Adipose tissue (tissue), 3 donors: ENCODE measurements around the gene ERP27. TPM values are rescaled to one million over a fixed set of nuclear protein-coding genes. Genes with fewer than 3 reads are reported as not detected.
A peak's percentile ranks its signal among the peaks of the same experiment; 100 is the strongest.

Source experiments
- H3K27ac ChIP-seq: one replicate; pipeline ENCODE4 v1.5.1; 2013; ENCODE audit warnings: low read depth, low read length
- WGBS, 3 donors: extraction: QIAGEN DNeasy Blood & Tissue Kit; methylation state at CpG; one replicate each; pipeline ENCODE4 v1.1.7; 2013; 5-methylcytosine and 5-hydroxymethylcytosine counted together
- polyA plus RNA-seq, 3 donors: library from polyadenylated mRNA; stranded (reverse); fragments of 200-250 nt; gene quantifications; one replicate each; pipeline ENCODE4 v1.2.3, GENCODE V29; 2013
- donor health status: healthy with polysubstance abuse.
- donor health status: Bipolar disorder and iron deficiency.
- donor health status: healthy.

Gene ERP27
- polyA plus RNA-seq, 3 donors: 0.21 to 44.0 (median 1.1) TPM

DNA sequence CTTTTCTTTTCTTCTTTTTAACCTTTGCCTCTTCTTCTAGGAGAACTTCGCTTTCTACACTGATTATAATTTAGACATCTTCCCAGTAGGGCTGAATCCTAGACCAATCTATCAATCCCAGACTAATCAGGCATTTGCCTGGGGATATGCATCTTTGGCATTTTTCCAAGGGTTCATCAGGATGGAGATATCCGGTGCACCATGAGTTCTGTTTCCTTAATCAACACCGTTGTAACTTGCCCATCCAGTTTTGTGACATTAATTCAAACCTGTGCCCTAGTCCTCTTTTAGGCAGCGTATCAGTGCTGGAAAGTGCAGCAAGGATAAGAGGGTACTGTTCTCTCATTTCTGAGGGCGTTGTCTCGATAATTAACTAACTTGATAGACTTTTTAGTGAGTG is 52.1 kb downstream of the ERP27 start:
- WGBS, 3 donors: 52 to 60% (median 57%) methylated on average over 6 of the region's 6 CpGs
- peak overlapping the region; percentile 6 for H3K27ac ChIP-seq

DNA sequence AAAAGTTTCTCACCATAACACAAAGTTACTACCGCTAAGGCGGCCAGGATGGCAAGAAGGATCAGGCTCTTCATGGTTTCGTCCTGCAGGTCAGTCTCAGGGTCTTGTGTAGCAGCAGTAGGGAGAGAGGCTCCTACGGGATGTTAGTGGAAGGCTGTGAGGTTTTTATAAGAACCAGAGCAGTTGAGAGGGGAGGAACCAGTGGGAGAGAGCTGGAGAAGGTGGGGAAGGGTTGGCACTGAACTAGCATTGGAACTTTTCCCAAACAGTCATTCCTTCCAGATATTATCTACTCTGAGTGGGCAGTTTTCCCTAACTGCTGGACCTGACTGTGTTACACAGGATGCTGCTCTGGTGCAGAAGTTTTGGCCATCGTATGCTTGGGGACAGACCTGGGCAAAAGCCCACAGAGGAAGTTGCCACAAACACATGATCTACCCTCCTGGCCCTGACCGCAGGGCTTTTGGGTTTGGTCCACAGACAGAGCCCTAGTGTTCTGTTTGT is 52.6 kb downstream of the ERP27 start, which contains the start of gene MGP:
MGP (minus strand) TSS at position 137 of the 504 bp plus-strand sequence; CDS start at position 74, 63 bp downstream.
- 18 to 59% (median 21%) methylated on average over 6 of the region's 6 CpGs for WGBS, 3 donors
- peak within 1 kb of the TSS; percentile 6 for H3K27ac ChIP-seq

DNA sequence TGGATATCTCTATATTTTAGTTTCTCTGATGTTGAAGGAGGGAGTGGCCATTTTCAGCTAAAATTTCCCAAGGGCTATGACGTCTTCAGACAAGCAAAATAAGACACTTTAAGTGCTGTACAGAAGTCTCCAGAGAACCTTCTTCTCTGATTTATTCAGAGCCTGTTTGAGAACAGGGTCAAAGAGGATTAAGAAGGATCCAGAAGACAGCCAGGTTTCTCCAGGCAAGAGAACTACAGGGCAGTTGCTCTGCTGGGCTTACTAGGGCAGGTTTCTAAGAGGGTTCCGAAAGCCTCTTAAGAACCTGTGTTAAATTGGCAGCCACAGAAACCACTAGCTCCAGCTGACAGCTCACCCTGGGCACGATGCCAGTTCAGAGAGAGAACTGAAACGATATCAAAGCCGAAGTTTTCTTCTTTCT is 53.9 kb downstream of the ERP27 start:
- no peak overlapping the region for H3K27ac ChIP-seq
- WGBS, 3 donors: 1% methylated on average over 5 of the region's 5 CpGs

DNA sequence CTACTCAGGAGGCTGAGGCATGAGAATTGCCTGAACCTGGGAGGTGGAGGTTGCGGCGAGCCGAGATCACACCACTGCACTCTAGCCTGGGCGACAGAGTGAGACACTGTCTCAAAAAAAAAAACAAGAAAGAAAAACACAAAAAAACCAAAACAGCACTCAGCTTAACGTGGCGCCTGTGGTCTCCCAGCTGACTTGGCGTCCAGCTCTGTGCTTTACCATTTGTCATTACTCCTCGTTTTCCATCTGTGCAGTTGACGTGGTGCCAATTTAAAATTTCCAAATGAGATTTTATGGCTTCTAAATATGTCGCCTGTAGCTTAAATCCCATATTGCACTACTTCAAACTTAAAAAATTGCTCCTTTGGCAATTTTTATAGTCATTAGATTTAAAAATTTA is 54.7 kb downstream of the ERP27 start:
- no peak overlapping the region for H3K27ac ChIP-seq
- 55 to 83% (median 64%) methylated on average over 10 of the region's 10 CpGs for WGBS, 3 donors

DNA sequence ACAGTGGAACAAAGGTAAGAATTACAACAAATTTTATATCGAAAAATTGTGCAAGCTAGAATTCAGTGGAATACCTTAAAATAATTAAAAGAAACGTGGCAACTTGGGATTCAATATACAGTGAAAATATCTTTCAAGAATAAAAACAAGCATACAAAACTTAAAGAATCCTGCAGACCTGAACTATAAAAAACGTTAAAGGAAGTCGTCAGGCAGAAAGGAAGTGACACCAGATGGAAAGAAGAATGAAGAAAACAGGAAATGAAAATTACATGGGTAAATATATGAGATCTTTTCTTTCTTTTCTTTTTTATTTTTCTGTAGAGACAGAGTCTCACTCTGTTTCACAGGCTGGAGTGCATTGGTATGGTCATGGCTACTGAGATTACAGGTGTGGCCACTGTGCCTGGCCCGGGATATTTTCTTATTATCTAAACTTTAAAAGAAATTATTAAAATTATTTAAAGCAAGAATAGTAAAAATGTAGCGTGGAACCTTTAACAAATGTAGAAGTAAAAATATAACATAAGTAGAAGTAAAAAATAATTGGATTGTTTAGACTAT is 57.4 kb downstream of the ERP27 start:
- no peak overlapping the region for H3K27ac ChIP-seq
- WGBS, 3 donors: 66 to 86% (median 69%) methylated on average over 6 of the region's 6 CpGs

DNA sequence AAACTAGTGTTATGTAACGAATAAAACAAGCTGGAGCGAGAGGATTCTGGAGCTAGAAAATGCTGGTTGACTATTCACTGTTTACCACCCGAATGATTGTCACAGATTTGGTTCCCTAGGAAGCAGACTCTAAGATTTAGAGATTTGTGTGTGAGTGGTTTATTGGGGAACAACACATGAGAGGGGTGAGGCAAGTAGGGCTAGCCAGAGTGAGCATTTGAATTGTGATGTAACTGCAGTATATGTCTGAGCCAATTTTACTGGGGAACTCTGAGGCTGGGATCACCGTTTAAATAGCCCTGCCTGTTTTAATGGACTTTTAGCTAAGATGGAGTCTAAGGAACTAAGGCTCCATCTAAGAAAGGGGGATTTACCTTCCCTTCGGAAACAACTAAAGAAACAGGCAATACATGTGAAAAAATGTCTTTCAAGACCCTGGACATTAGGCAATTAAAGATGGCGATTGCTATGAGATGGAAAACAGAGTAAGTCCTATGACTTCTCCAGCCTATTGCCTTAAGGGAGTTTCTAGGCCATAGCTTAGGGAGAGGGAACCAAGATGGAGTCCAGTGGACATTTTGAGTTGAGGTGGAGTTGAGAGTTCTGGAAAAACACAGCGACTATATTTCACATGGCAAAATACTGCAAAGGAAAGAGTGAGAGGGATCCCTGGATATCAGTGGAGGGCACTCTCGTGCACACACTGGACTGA is 59.0 kb downstream of the ERP27 start:
- H3K27ac ChIP-seq: no peak overlapping the region
- 85 to 89% (median 89%) methylated on average over 8 of the region's 8 CpGs for WGBS, 3 donors

DNA sequence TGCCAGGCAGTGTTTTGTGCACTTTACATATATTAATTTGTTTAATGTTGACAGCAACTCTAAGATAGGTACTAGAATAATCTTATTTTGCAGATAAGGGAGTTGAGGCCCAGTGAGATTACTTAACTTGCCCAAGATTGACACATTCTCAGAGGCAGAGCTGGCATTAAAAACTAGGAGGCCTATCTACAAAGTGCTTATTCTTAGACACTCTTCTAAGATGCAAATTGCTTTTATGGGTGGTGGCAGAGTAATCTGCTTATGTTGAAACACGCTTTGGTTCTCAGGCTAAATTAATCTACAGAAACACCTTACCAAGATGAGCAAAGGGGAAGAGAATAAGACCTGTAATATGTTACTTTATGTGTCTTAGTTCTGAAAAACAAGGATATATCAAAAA is 59.8 kb downstream of the ERP27 start:
- 88 to 97% (median 90%) methylated on average over 1 of the region's 1 CpG for WGBS, 3 donors
- no peak overlapping the region for H3K27ac ChIP-seq

DNA sequence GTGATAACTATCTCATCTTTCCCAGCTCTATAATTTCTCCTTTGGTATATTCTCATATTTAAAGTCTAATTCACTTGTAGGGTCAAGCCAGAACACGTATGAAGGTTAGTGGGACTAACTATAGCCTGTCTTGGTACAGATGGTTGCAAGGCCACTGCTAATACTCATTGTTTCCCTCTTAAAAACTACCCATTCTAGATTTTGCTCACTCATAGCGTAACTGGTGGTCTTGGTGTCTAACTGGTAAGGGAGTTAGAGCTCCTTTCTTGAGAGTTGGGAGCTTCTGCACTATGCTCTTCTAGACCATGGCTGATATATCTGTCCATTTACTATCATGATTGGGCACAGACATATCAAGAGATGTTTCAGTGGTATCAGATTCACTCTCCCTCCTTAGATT is 61.5 kb downstream of the ERP27 start:
- H3K27ac ChIP-seq: no peak overlapping the region

DNA sequence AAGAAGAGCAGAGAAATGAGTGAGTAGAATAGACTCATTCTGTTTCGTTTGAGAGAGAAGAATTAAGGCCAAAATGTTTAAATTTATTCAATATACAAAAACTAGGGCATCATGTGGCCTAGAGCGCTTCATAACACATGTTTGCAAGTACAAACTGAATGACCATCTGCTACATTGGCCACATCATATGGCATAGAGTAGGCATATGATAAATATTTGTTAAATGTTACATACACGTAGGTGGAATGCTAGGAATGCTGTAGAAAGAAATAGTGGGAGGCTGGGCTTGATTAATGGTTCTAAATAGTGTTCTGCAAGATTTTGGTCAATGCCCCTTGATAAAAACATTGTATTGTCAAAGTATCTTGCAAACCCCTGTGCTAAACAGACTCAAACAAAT is 63.5 kb downstream of the ERP27 start:
- H3K27ac ChIP-seq: no peak overlapping the region
- WGBS, 3 donors: 64 to 77% (median 72%) methylated on average over 3 of the region's 3 CpGs

More for the DNA sequence above, 61.5 kb downstream of the ERP27 start:
- 45 to 95% (median 93%) methylated on average over 2 of the region's 2 CpGs for WGBS, 3 donors

DNA sequence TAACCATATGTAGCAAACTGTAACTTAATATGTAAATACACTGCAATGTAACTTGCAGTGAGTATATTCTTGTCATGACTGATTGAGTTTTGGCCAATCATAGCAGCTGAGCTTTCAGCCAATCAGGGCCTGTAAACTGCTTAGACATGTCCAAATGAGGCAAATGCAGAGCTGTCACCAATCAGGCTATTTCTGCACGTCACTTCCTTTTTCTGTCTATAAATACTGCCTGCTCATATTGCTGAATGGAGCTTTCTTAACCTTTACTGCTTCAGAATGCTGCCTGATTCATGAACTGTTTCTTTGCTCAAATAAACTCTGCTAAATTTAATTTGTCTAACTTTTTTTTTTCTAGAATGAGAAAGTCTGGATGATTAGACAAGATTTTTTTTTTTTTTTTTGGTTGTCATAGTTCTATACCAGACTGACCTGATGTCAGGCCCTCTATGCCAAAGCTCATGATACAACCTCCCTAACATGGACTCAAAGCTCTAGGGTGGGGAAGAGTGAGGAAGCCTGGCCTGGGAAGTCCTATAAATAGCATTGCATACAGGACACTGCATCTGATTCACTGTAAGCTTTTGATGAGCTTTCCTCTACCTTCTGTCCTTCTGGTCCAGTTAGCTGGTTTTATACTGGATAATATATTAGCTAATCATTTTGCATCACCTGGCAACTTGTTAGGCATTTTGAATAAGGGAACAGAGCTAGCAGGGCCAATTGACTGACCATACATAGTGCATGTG is 64.7 kb downstream of the ERP27 start:
- H3K27ac ChIP-seq: no peak overlapping the region
- WGBS, 3 donors: 60 to 67% (median 67%) methylated on average over 1 of the region's 1 CpG

DNA sequence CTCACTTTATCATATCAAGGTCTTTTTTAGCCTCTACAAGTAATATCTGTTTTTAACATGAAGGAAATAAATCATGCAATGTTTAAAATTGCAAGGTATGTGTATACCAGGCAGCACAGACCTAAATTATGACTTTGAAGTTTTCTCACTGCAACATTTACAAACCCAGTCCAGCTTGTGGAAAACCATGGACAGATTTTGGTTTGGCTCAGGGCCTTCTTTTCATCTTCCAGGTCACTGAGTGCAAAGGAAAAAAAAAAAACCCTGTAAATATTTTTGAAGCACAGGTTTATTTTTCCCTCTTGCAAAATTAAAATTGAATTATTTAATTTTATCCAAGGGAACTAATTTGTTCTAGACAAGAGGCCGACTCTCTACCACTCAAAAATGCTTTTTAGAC is 66.5 kb downstream of the ERP27 start:
- 83 to 92% (median 90%) methylated on average over 1 of the region's 1 CpG for WGBS, 3 donors
- H3K27ac ChIP-seq: no peak overlapping the region

DNA sequence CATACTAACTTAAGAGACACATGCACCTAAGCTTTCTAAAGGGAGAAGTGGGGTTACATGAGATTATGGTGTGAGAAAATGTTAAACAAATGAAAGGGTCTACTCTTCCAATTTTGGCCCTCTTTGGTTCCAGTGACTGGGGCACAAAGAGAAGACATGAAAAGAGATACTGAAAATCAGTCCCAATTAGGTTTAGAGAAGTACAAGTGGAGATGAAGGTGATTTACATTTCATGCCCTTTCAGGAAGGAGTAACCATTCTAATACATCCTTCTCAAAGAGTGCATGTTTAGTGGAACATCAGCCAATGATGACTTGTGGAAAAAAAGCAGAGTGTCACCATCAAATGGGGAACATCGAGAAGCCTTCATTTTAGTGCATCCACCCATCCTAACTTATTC is 67.1 kb downstream of the ERP27 start:
- no peak overlapping the region for H3K27ac ChIP-seq
- 90 to 97% (median 95%) methylated on average over 1 of the region's 1 CpG for WGBS, 3 donors

DNA sequence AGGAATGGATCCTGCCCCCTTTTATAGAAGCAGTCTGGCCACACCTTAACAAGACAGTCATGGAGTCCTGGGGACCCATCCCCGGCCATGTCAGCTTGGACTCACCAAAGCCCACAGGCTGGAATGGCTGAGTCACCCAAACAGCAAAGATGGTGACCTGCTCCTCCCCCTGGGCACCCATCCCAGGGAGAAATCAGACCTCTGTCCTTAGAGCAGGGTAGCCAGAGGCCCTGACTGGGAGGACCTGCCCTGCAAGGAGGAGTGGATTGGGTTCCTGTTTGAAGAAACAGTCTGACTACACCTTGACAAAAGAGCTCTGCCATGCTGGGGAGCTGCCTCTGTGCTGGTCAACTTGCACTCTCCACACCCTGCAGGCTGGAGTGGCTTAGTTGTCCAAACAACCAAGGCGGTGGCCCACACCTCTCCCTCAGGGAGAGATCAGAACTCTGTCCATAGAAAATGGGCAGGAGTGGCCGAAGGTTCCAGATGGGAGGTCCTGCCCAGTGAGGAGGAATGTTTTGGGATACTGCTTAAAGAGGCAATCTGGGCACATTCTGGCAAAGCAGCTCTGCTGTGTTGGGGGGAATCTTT is 69.3 kb downstream of the ERP27 start:
- H3K27ac ChIP-seq: no peak overlapping the region
- WGBS, 3 donors: 89 to 97% (median 92%) methylated on average over 3 of the region's 3 CpGs

Other genes with a start within 250 kb of the ERP27 start
- under 1 TPM in 1 of 3 donors, not detected in 2; 0.01 TPM for gene GUCY2C, start 241.9 kb downstream of the ERP27 start, polyA plus RNA-seq
- 10 to 100 TPM; 11.5 to 22.3 (median 19.9) TPM for gene WBP11, start 135.1 kb downstream of the ERP27 start, polyA plus RNA-seq
- gene C12orf60, start 134.9 kb downstream of the ERP27 start, polyA plus RNA-seq: 1 to 10 TPM in 1 of 3 donors, under 1 TPM in 2; 0.49 to 1.0 (median 0.82) TPM
- gene SMCO3, start 124.4 kb downstream of the ERP27 start, polyA plus RNA-seq: 1 to 10 TPM in 1 of 3 donors, under 1 TPM in 1, not detected in 1; 0.12 to 1.1 TPM
- gene ART4, start 95.0 kb downstream of the ERP27 start, polyA plus RNA-seq: 1 to 10 TPM in 1 of 3 donors, under 1 TPM in 2; 0.66 to 3.3 (median 0.74) TPM
- gene MGP, start 52.7 kb downstream of the ERP27 start, polyA plus RNA-seq: 1,000 to 10,000 TPM in 1 of 3 donors, 100 to 1,000 TPM in 1, 10 to 100 TPM in 1; 63.1 to 1,647 (median 417) TPM
- 100 to 1,000 TPM in 2 of 3 donors, 10 to 100 TPM in 1; 27.0 to 267 (median 154) TPM for gene ARHGDIB, start 23.1 kb upstream of the ERP27 start, polyA plus RNA-seq
- gene PDE6H, start 34.5 kb upstream of the ERP27 start, polyA plus RNA-seq: not detected